HG03442 (cell line): ENCODE data around the gene CADM1.

ENCODE experiments used
- ATAC-seq: cut with Tn5 transposase; IDR thresholded peaks from one replicate; pipeline ENCODE4 v1.9.1; 2021; ENCODE audit warnings: mild to moderate bottlenecking, moderate library complexity; ENCODE audit not compliant: unreplicated experiment

The CADM1 gene

DNA sequence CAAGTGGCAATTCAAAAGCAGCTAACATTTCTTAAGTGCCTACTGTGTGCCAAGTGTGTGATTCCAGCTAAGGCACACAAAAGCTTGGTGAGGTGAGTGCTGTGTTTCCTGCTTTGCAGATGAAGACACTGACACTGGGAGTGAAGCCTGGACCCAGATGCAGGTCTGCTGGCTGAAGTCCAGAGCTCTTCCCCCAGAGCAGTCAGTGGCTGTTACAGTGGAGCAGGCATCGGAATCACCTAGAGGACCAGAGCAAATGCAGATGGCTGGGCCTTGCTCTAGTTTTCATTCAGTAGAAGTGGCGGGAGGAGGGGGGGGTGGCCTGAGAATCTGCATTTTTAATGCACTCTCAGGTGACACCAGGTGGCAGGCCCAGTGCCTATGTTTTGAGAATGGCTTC, 342.3 kb downstream of the CADM1 start:
- ATAC-seq: no peak

DNA sequence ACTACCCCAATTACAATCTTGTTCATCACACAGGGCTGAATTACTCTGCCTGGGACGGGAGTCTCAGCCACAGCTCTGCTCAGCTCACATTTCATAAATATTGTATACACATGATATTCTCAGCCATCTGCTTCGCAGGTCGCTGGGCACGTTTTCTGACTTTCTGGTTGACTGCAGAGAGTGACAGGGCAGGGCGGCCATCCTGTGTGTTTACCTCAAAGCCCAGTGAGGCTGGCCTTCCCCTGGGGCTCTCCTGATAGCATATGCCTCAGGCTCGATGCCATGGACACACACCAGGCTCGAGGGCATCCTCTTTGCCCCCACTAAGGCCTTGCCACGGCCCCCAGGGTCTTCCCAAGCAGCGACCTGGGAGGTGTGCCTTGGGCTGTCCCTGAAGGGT, 345.0 kb downstream of the CADM1 start:
- no peak for ATAC-seq

DNA sequence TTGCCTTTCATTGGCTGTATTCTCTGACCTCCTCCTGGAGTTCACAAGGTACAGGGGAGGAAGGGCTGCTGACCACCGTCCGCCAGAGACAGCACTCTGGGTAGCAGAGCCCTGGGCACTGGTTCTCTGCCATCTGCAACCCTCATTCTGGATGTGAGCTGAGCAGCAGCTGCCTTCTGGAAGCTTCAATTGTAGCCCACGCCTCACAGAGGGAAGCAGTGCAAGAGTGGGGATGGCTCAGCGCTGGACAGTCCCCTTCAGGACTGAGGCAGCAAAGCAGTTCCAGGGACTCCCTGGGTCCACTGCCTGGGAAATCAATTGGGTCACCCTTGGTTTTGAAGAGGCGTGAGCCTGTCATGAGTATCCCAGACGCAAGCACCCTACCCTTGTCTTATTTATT, 346.2 kb downstream of the CADM1 start:
- no peak for ATAC-seq

- ATAC-seq: no peak
Observed at GRCh38 chr11:115157247-115157646, 347.0 kb downstream of the CADM1 start.

DNA sequence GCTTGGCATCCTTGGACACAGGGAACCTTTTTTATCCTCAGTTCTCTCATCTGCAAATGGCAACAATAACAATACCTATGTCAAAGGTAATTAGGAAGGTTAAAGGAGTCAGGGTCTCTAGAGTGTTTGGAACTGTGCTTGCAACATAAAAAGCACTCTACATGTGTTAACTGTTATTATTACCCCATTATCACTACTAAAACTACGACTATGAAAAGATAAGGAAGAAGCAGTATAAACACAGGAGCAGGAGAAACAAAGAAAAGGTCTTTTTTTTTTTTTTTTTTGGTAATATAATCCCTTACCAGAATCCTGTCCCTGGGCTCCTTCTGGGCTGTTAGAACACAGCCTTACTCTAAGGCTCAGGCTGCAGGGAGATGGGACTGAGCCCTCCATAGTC, 348.2 kb downstream of the CADM1 start:
- no peak for ATAC-seq

DNA sequence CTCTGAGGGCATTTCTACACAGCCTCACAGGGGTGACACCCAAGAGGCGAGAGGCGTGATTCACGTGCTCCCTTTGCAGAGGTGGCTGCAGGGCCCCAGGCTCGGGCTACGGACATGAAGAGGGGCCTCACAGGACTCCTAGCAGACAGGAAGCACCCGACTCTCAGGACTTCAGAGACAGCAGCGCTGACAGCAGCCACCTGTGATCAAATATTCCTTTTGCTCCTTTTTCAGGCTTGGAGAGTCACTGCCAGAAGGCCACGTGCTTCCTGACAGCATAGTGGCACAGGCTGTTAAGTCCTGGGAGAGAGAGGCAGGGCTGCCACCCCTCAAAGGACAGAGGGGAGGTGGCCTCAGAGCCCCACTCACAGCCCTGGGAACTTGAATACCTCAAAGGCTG, 348.9 kb downstream of the CADM1 start:
- no peak for ATAC-seq

- no peak for ATAC-seq
Observed at GRCh38 chr11:115154355-115154736, 349.9 kb downstream of the CADM1 start.

- ATAC-seq: no peak
Observed at GRCh38 chr11:115153731-115154354, 350.4 kb downstream of the CADM1 start.

GRCh38 chr11:115153135-115153534, 351.1 kb downstream of the CADM1 start:
- no peak for ATAC-seq

- no peak for ATAC-seq
Observed at GRCh38 chr11:115151010-115151409, 353.2 kb downstream of the CADM1 start.

DNA sequence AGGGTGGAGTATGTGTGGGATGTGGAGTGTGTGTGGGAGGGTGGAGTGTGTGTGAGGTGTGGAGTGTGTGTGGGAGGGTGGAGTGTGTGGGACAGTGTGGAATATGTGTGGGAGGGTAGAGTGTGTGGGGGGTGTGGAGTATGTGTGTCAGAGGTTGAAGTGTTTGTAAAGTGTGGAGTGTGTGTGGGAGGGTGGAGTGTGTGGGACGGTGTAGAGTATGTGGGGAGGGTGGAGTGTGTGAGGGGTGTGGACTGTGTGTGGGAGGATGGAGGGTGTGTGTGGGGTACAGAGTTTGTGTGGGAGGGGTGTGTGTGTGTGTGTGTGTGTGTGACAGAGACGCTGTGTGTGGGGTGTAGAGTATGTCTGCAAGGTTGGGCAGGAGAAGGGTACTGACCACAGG, 355.5 kb downstream of the CADM1 start:
- no peak for ATAC-seq

DNA sequence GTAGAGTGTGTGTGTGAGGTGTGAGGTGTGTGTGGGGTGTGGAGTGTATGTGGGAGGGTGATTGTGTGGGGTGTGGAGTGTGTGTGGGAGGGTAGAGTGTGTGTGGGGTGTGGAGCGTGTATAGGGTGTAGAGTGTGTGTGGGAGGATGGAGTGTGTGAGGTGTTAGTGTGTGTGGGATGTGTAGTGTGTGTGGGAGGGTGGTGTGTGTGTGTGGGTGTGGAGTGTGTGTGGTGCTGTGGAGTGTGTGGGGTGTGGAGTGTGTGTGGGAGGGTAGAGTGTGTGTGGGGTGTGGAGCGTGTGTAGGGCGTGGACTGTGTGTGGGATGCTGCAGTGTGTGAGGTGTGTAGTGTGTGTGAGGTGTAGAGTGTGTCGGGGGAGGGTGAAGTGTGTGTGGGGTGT, 356.1 kb downstream of the CADM1 start:
- ATAC-seq: no peak

DNA sequence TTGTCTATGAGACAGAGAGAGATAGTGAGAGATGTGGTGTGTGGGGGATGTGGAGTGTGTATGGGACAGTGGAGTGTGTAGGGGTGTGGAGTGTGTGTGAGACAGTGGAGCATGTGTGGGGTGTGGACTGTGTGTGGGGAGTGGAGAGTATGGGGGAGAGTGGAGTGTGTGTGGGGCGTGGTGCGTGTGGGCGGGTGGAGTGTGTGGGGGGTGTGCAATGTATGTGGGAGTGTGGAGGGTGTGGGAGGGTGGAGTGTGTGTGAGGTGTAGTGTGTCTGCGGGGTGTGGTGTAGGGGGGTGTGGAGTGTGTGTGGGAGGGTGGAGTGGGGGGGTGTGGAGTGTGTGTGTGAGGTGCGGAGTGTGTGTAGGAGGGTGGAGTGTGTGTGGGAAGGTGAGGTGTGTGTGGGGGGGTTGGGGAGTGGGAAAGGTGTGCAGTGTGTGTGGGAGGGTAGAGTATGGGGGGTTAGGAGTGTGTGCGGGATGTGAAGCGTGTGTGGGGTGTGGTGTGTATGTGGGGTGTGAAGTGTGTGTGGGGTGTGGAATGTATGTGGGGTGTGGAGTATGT, 356.9 kb downstream of the CADM1 start:
- no peak for ATAC-seq

DNA sequence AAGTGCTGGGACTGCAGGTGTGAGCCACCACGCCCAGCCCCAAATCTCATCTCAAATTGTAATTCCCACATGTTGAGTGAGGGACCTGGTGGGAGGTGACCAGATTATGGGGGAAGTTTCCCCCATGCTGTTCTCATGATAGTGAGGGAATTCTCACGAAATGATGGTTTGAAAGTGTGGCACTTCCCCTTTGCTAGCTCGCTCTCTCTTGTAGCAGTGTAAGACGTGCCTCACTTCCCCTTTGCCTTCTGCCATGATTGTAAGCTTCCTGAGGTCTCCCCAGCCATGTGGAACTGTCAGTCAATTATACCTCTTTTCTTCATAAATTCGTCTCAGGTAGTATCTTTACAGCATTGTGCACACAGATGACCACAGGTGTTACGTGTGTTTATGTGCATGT, 357.8 kb downstream of the CADM1 start:
- no peak for ATAC-seq

- no peak for ATAC-seq
Observed at GRCh38 chr11:115145324-115145723, 358.9 kb downstream of the CADM1 start.

- ATAC-seq: no peak
Observed at GRCh38 chr11:115144914-115145313, 359.3 kb downstream of the CADM1 start.

GRCh38 chr11:115144014-115144413, 360.2 kb downstream of the CADM1 start:
- no peak for ATAC-seq

- no peak for ATAC-seq
Observed at GRCh38 chr11:115141231-115142114, 362.7 kb downstream of the CADM1 start.

DNA sequence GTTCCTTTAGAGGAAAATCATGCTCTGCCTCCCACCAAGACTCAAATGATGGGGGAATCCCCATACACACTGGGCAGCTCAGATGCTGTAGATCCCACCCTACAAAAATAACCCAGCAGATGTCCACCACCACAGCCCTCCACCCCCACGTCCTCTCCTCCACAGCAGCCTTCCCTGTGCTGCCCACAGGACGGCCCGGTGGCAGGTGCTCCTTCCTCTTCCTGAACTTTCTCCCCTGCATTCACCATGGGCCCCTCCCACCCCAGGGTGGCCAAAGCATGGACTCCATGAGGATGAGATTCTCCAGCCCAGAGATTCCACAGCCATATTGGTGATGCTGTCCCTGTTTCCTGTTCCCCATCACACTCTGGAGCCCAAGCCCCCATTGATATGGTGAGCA, 368.3 kb downstream of the CADM1 start:
- no peak for ATAC-seq

- ATAC-seq: no peak
Observed at GRCh38 chr11:115134926-115135325, 369.3 kb downstream of the CADM1 start.

DNA sequence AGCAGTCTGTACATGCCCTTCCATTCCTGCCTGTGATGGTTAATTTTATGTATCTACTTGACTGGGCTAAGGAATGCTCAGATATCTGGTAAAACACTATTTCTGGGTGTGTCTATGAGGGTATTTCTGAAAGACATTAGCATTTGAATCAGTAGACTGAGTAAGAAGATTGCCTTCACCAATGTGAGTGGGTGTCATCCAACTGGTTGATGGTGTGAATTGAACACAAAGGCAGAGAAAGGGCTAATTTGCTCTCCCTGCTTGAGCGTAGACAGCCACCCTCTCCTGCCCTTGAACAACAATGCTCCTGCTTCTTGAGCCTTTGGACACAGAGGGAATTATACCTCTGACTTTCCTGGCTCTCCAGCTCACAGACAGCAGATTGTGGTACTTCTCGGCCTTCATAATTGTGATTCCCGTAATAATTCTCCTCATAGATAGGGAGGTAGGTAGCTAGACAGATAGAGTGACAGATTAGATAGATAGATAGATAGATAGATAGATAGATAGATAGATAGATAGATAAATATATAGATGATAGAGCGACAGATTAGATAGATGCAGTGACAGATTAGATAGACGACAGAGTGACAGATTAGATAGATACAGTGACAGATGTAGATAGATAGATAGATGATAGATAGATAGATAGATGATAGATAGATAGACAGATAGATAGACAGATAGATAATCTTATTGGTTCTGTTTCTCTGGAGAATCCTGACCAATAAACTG, 370.6 kb downstream of the CADM1 start:
- ATAC-seq: no peak
